ENCODE data around the gene DDX21.

Gene DDX21

DNA sequence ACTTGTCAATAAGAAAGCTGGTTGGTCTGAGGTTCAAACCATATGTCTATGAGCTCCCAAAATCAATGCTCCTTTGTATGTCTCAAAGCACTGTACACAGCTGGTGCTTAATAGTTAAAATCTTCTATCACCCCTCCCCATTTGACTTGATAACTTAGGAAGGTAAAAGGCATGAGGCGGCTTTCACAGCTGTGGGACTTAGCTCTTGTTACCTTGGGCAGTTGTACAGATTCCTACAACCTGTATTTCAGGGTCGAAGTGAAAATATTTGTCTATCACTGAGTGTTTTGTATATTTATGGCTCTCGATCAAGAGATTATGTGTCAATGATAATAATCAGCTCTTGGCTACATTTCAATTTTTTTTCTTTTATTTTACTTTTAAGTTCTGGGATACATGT lies 31.6 kb downstream of the DDX21 start:
- in situ Hi-C loops (cut with MboI; ENCODE audit: low sequenced_read_pairs, unreplicated experiment), result no loop called here
- DNase-seq (ENCODE audit: low spot score), result no peak
- TF ChIP-seq, protein P1, sequence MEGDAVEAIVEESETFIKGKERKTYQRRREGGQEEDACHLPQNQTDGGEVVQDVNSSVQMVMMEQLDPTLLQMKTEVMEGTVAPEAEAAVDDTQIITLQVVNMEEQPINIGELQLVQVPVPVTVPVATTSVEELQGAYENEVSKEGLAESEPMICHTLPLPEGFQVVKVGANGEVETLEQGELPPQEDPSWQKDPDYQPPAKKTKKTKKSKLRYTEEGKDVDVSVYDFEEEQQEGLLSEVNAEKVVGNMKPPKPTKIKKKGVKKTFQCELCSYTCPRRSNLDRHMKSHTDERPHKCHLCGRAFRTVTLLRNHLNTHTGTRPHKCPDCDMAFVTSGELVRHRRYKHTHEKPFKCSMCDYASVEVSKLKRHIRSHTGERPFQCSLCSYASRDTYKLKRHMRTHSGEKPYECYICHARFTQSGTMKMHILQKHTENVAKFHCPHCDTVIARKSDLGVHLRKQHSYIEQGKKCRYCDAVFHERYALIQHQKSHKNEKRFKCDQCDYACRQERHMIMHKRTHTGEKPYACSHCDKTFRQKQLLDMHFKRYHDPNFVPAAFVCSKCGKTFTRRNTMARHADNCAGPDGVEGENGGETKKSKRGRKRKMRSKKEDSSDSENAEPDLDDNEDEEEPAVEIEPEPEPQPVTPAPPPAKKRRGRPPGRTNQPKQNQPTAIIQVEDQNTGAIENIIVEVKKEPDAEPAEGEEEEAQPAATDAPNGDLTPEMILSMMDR (IDR thresholded peaks at IDR 0.05; ENCODE audit: borderline replicate concordance, control extremely low read depth, extremely low read depth, insufficient read depth, missing control alignments), result no peak

DNA sequence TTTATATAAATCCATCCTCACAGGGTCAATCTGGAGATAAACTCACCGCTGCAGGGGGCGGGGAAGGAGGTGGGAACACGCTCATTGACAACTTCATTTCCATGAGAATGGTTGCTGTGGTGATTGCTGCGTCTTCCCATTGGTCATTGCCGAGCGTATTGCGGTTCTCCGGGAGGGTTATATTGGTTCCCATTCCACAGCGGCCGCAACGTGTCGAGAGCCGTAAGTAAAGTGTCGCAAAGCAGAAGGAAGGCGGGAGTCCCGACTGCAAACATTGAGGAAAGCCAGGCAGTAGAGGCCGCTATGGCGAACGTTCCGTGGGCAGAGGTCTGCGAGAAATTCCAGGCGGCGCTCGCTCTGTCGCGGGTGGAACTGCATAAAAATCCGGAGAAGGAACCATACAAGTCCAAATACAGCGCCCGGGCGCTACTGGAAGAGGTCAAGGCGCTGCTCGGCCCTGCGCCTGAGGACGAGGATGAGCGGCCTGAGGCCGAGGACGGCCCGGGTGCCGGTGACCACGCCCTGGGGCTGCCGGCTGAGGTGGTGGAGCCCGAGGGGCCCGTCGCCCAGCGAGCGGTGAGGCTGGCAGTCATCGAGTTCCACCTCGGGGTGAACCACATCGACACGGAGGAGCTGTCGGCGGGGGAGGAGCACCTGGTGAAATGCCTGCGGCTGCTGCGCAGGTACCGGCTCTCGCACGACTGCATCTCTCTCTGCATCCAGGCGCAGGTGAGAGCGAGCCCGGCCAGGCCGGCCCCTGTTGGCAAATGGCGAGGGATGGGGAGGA lies 32.8 kb downstream of the DDX21 start, which contains the start of gene KIFBP:
Gene KIFBP, plus strand, starts transcription at position 274 of the 787 bp plus-strand sequence. Its CDS starts 30 bp downstream, at position 304.
- peak; percentile 93 for DNase-seq (ENCODE audit: low spot score)
- TF ChIP-seq, protein P1 (IDR thresholded peaks at IDR 0.05; ENCODE audit: borderline replicate concordance, control extremely low read depth, extremely low read depth, insufficient read depth, missing control alignments), result peak; percentile 38
- in situ Hi-C loops (cut with MboI; ENCODE audit: low sequenced_read_pairs, unreplicated experiment), result no loop called here

DNA sequence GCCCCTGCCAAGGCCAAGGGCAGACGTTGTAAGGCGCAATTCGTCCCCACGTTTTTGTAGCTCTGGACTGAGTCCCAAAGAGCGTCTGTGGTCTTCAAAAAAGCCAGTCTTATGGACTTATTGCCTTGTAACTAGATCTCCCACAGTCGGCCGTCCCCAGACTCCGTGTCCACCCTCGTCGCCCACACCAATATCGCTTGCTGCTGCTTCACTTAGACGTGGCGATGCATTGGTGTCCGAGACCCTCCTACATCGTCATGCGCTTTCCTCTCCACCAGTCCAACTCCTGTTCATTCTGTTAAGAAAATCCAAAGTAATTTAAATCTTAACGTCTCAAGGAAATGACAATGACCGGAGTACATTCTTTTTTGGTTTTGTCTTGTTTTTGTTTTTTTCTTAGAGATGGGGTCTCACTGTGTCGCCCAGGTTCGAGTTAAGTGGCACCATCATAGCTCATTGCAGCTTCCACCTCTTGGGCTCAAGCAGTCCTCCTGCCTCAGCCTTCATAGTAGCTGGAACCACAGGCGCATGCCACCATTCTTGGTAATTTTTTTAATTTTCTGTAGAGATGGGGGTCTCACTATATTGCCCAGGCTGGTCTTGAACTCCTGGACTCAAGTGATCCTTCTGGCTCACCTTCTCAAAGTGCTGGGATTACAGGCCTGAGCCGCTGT lies 33.5 kb downstream of the DDX21 start:
- DNase-seq (ENCODE audit: low spot score), result no peak
- in situ Hi-C loops (cut with MboI; ENCODE audit: low sequenced_read_pairs, unreplicated experiment), result no loop called here
- TF ChIP-seq, protein P1 (IDR thresholded peaks at IDR 0.05; ENCODE audit: borderline replicate concordance, control extremely low read depth, extremely low read depth, insufficient read depth, missing control alignments), result no peak

DNA sequence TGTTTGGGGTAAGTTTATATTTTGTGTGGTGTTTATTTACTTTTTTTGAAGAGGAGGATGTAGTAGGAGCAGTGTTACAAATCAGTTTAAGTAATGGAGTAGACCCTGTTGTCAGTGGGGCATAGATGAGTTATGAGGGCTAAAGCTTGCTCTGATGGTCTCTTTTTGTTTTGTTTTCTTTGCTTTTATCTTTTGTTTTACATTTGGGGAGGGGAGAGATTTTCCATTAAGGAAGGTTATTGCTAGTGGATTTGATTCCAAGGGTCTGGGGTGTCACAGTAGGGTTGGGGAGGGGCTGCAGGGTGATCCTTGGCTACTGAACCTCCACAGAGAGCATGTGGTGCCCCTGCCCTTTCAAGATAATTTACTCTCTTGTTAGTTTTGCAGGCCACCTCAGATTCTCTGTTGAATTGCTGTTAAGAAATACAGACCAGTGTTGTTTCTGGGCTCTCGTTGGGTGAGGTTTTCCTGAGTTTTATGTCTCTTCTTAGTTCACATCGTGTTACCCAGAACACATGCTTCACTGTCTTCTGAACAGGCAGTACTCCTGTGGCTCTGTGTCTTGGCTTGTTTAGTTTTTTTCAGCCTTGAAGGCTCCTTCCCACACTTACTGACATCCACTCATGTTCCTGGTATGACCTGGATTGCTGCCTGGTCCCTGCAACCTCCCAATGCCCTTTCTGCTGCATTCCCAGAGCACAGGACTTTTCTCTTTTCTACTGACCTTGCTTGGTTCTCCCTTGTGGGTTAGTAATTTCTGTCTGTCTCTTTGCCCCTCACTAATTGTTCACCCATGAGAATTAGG lies 36.9 kb downstream of the DDX21 start:
- in situ Hi-C loops (cut with MboI; ENCODE audit: low sequenced_read_pairs, unreplicated experiment), result loop anchor here (10.0 kb wide), 1 partner anchor 232 kb away; the partner anchor contains the start of gene HKDC1
- TF ChIP-seq, protein P1 (IDR thresholded peaks at IDR 0.05; ENCODE audit: borderline replicate concordance, control extremely low read depth, extremely low read depth, insufficient read depth, missing control alignments), result no peak
- no peak for DNase-seq (ENCODE audit: low spot score)

DNA sequence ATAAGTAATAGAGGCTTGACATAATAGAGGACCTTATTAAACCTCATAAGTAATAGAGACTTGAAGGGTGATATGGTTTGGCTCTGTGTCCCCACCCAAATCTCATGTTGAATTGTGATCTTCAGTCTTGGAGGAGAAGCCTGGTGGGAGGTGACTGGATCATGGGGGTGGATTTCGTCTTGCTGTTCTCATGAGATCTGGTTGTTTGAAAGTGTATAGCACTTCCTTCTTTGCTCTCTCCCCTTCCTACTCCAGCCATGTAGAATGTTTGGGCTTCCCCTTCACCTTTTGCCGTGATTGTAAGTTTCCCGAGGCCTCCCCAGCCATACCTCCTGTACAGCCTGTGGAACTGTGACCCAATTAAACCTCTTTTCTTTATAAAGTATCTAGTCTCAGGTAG lies 41.2 kb downstream of the DDX21 start:
- in situ Hi-C loops (cut with MboI; ENCODE audit: low sequenced_read_pairs, unreplicated experiment), result loop anchor here (10.0 kb wide), 1 partner anchor 228 kb away; the partner anchor contains the start of gene HKDC1
- TF ChIP-seq, protein P1 (IDR thresholded peaks at IDR 0.05; ENCODE audit: borderline replicate concordance, control extremely low read depth, extremely low read depth, insufficient read depth, missing control alignments), result no peak
- DNase-seq (ENCODE audit: low spot score), result no peak

DNA sequence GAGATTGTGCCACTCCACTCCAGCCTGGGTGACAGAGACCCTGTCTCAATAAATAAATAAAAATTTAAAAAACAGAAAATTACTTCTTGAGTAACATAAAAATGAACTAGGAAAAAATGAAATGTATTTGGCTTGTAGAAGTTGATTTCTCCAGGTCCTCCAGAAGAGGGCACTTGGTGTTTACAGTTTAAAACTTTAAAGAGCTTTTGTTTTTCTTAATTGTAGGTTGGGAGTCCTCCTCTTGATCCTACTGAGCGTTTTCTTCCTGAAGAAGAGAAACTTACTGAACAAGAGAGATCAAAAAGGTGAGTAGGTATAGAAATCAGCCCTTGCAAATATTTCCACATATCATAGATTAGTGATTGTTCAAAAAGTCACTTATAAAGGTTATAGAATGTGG lies 48.9 kb downstream of the DDX21 start:
- TF ChIP-seq, protein P1 (IDR thresholded peaks at IDR 0.05; ENCODE audit: borderline replicate concordance, control extremely low read depth, extremely low read depth, insufficient read depth, missing control alignments), result peak; percentile 41
- DNase-seq (ENCODE audit: low spot score), result peak; percentile 52
- in situ Hi-C loops (cut with MboI; ENCODE audit: low sequenced_read_pairs, unreplicated experiment), result no loop called here
